T47D (cell line): ENCODE measurements around the gene SEMA4G.

Source experiments
- DNase-seq, 2 experiments: peaks; one replicate each; pipeline versions ENCODE4 v3.0.0 to v3.0.0-alpha.2; 2011 to 2012; ENCODE audit warnings: low read depth in 1 of 2, low spot score in 1 of 2
- JUND ChIP-seq: IDR thresholded peaks from 2 replicates; pipeline ENCODE4 v1.6.1; 2012; ENCODE audit warnings: low read depth
- in situ Hi-C: cut with HindIII; loops from 2 replicates; pipeline ENCODE4 v1.10.0; 2016; ENCODE audit warnings: low sequenced_read_pairs, low pct_unique_long_range_greater_than_20kb

The SEMA4G gene

DNA sequence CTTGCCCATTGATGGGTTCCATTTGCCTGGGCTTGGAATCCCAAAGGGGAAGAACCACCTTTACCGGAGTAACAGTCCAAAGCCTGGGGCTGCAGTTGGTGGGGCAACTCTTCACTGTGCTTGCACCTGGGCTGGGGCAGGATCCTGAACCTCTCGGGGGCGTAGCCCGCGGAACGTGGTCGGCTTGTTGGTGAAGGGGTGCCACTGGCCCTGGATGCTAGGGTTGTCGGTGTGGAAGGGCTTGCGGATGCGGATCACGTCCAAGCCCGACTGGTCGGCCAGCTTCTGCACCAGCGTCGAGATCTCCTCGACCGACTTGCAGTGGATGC, 17.3 kb downstream of the SEMA4G start:
- no peak for DNase-seq
- TF ChIP-seq JUND: no peak

DNA sequence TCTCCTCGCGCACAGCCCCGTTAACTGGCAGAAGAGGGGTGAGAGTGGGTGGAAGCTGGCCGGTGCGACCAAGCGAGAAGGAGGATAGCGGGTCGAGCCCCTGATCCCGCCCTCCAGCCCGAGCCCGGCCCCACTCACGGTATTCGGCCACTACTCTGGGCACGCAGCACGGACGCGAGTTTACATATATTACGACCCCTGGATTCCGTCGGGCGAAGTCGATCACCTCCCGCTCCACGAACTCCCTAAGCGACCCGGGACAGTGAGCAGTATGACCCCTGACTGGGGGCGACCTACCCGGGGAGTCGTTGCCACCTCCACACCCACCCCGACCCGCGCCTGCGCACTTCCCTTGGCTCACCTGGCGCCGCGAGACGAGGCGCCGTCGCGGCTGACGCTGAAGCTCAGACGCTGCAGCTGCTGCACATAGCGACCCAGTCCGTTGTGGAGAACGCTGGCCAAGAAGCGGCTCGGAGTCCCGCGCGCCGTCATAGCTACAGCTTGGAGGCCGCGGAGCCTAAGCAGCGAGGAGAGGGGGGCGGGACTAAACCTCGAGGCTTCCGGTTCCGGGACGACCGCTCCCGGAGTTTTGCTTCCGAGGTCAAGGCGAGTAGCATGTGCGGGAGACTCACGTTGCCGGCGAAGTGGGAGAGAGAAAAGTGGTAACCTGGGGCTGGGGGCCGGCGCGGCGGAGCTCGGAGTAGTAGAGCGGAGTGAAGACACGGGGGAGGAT, 17.8 kb downstream of the SEMA4G start, which contains the start of the genes MRPL43 and TWNK:
TSS of gene MRPL43 (minus strand) at position 546 of the 733 bp plus-strand sequence. CDS start at position 492, 54 bp downstream.
TSS of gene TWNK (plus strand) at position 592 of the 733 bp plus-strand sequence. CDS start 668 bp downstream, outside the sequence.
- DNase-seq: peak; percentile 88 to 89
- in situ Hi-C loops: no loop called here
- TF ChIP-seq JUND: no peak

More for the DNA sequence above, 17.3 kb downstream of the SEMA4G start:
- in situ Hi-C loops: no loop called here

DNA sequence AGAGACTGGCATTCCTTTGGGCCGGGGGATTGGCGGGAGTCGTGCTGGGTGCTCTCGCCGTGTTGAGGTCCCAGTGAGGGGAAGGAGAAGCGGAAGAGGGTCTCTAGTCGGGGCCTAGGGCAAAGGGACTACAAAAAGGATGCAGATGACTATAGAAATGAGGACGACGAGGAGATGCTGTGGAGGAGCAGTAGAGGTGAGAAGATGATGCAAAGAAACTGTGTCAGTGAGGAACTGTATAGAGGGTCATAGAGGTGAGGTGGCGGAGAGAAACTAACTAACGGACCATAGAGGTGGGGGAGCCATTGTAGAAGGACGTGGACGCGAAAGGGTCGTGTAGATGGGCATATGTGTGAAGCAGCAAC, 18.4 kb downstream of the SEMA4G start:
- DNase-seq: no peak
- in situ Hi-C loops: no loop called here
- no peak for TF ChIP-seq JUND

DNA sequence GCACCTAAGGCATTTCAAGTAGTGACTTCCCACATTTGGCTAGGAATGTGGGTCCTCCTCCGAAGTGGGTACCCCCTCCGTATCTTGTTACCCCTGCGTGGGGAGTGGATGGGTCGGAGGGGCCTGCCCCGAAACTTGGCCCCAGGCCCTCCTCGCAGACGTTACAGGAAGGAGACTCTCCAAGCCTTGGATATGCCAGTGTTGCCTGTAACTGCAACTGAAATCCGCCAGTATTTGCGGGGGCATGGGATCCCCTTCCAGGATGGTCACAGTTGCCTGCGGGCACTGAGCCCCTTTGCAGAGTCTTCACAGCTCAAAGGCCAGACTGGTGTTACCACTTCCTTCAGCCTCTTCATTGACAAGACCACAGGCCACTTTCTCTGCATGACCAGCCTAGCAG, 18.9 kb downstream of the SEMA4G start:
- no peak for DNase-seq
- TF ChIP-seq JUND: no peak
- in situ Hi-C loops: no loop called here

DNA sequence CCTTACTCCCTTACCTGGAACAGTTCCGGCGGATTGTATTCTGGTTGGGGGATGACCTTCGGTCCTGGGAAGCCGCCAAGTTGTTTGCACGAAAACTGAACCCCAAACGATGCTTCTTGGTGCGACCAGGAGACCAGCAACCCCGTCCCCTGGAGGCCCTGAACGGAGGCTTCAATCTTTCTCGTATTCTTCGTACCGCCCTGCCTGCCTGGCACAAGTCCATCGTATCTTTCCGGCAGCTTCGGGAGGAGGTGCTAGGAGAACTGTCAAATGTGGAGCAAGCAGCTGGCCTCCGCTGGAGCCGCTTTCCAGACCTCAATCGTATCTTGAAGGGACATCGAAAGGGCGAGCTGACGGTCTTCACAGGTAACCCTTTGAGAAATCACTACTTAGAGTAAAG, 19.8 kb downstream of the SEMA4G start:
- no peak for TF ChIP-seq JUND
- DNase-seq: no peak
- in situ Hi-C loops: no loop called here

DNA sequence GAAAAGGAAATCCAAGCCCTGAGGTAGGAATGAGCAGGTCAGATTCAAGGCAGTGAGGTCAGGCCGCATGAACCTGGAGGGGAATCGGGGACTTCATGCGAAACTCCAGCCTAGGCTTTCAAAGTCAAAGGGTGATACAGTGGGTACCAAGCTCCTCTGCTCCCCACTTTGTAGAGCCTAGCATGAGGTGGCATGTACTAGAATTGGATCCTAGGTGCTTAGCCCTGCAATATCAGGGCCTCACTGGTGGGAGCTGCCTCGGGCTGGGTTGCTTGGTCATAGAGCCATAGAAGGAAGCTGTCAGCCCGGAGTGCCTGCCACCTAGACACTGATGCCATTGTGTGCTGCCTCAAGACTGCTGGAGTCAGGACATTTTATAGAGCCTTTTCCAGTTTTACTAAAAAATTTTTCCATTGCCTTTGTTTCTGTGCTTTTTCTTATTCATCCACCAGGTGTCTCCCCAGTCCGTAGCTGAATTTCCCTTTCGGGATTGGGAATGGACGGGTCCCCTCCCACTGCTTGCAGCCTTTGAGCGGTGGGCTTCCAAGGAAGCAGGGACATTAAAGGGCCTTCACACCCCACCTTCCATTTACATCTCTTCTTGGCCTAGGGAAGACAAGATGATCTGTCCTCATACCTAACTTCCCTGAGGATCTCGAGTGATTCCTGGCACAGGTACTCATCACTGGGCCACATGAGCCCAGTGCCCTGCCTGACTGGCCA, 24.8 kb downstream of the SEMA4G start:
- DNase-seq: peak in 1 of 2 experiments; percentile 73
- in situ Hi-C loops: no loop called here
- TF ChIP-seq JUND: no peak

DNA sequence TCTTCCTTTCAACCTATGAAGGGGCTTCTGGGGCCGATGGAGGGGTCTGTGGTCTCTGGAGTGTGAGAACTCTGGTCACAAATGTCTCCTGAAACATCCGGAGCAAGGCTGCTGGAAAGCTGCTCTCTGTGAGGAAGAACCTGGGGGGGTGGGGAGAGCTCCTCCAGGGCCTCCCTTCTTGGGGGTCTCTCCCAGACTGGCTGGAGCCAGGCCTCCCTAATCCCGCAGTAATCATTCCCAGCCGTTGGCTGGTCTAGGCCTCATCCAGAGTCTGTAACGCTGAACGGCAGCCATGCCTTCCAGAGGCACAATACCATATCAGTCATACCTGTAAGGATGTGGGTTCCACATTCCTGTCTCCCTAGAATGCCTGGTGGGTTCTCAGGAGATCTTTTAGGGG, 25.9 kb downstream of the SEMA4G start:
- in situ Hi-C loops: no loop called here
- DNase-seq: no peak
- no peak for TF ChIP-seq JUND

DNA sequence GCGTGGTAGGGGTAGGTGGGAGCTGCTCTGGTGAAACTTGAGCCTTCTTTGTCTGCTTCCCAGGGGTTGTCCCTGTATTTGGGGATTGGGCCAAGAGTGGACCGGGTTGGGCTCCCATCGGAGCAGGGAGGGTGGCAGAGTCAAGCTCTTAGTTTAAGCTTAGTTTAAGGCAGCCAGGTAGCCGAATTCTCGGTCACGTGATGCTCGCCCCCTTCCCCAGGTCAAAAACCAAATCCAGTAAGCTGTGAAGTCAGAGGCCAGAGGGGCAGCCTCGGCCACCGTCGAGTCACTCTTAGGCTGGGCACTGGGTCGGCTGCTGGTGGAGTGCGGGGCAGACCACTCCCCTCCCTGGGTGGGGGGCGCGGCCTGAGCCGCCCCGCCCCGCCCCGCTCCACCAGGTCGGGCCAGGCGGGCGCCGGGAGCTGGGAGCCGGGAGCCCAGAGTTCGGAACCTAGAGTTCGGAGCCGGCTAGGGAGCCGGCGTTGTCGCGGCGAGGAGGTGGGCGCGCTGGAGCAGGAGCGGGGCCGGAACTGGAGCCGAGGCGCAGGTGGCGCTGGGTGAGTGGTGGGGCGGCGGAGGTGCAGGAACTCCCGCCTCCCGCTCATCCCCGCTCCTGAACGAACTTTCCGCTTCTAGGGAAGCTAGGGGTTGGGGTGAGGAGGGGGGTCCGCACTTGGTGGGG, 27.5 kb downstream of the SEMA4G start:
- DNase-seq: peak; percentile 61 to 66
- TF ChIP-seq JUND: no peak
- in situ Hi-C loops: no loop called here

DNA sequence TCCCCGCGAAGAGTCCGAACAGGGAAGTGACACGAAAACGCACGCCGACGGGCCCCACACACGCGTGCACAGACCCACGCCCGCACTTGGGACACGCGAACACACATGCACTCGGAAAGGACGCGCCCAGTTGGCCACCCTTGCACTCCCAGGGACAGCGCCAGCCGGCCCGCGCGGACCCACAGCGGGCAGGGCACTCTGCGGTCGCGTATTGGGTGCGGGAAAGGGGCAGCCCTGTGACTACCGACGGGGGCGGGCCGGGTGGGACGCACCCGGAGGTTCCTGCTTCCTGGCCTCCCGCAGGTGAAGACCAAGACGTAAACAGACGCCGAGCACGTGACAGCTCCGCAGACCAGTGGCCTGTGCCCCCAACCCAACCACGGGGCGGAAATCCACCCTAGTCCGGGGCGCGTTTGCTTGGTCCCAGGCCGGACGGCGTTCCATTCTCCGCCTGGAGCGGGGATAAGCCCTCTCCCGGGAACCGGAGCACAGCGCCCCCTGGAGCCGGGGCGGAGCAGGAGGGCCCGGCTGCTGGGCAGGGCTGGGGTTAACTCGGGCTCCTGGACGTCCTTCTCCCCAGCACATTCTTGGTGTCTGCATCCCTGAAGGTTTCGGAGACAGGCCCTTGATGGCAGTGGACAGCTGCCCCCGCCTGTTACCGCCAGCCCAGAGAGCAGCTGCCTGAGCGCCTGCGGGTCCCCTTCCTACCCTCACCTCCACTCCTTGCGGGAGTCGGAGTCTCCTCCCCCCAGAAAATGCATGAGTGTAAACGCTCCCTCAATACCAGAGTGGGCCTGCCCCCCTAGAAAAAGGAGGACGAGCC, 28.3 kb downstream of the SEMA4G start:
- TF ChIP-seq JUND: no peak
- in situ Hi-C loops: no loop called here
- DNase-seq: peak; percentile 92 to 94

DNA sequence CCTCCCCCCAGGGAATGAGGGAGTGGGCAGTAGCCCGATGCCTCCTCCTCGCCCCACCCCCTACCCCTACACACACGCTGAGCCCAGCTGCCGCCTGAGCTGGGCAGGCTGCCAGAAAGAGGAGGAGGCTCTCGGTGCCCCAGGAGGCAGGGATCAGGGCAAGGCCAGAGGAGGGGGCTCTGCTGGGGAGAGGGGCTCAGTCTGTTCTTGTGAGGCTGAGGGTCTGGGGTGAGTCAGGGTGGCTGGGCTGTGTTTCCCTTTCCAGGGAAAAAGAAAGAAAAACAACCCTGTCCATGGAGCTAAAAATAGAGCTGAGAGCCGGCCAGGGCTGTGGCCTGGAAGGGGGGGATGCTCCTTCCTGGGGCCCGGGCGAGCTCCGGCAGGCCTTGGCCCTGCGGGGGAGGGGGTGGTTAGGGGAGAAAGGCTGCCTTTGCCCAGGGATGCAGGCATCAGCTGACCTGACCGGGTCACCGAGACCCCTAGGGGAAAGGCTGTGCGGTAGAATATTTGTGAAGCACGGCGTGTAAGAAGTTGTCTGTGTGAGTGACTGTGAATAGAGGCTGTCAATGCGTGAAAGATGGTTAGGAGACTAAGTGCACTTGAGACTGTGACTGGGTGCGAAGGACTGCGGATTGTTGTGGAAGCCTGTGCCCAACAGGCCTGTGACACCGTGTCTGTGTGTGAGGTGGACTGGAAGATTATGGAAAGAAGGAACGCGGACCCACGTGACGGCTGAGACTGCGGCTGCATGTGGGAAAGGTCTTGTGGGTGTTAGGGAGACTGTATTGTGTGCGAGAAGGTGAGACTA, 29.1 kb downstream of the SEMA4G start:
- no peak for TF ChIP-seq JUND
- peak; percentile 85 to 90 for DNase-seq
- in situ Hi-C loops: no loop called here

DNA sequence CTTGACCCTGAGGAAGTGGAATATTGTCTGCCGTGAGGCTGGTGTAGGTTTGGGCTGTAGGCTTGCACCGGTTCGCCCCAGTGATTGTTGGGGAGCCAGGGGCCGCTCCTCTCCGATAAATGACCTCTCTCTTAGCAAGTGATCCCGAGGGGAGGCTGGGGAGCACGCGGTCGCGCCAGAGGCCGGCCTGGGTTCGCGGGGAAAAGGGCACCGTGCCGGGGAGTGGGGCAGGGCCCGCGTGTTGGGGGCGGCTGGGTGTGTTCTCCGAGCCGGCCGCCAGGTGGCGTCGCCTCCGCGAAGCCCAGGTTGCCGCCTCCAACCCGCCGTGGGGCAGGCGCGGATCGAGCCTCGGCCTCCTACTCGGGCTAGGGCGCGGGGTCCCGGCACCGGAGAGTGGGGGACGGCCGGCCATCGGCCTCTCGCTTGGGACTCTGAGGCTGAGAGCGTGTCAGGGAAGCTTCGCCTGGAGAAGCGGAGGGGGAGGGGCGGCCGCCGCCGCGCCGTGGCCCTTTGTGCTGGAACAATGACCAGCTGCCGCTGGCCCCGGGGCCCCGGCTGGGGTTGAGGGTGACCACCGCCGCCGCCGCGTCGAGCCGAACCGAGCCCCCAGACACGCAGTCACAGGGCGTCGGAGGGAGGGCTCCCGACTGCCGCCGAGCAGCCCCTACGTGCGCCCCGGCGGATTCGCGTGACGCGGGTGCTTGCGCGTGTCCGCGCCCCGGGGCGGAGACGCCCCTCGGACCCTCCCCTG, 29.9 kb downstream of the SEMA4G start:
- DNase-seq: peak; percentile 87 to 93

More for the DNA sequence above, 29.9 kb downstream of the SEMA4G start:
- no peak for TF ChIP-seq JUND
- in situ Hi-C loops: no loop called here
